ENCODE results near the gene B4GAT1. TPM values are rescaled to one million over a fixed set of nuclear protein-coding genes. Genes with fewer than 3 reads are reported as not detected.
A peak's percentile ranks its signal among the peaks of the same experiment; 100 is the strongest.

The B4GAT1 gene
- total and polyA plus RNA-seq, 2 of the 13 experiments (the other 11 are each of a cell fraction or from before 2014, with no cell fraction given), result 40.4 to 109 TPM

DNA sequence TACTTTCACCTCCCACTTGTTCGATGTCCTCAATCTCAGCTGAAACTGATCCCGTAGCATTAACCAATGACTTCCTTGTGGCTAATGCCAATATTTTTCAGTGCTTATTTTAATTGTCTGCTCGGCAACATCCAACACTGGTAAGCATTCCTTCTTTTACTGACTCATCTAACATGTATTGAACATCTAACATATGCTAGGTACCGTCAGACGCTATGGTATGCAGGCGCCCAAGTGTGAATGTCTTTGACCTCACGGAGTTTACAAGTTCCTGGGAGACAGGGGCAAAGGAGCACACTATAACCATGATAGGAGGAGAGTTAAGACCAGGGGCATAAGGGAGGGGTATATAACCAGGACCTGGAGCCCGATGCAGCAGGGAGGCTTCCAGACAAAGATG is 4.3 kb downstream of the B4GAT1 start (continued):
- TF ChIP-seq ZNF660 (CRISPR knock-in tag; IDR thresholded peaks at IDR 0.05; ENCODE audit: borderline replicate concordance, low read depth) (no peak), SNAPC2 (CRISPR knock-in tag; IDR thresholded peaks at IDR 0.05) (no peak), PLRG1 (conservative IDR thresholded peaks at IDR 0.05) (no peak)
- TF ChIP-seq, protein P1, sequence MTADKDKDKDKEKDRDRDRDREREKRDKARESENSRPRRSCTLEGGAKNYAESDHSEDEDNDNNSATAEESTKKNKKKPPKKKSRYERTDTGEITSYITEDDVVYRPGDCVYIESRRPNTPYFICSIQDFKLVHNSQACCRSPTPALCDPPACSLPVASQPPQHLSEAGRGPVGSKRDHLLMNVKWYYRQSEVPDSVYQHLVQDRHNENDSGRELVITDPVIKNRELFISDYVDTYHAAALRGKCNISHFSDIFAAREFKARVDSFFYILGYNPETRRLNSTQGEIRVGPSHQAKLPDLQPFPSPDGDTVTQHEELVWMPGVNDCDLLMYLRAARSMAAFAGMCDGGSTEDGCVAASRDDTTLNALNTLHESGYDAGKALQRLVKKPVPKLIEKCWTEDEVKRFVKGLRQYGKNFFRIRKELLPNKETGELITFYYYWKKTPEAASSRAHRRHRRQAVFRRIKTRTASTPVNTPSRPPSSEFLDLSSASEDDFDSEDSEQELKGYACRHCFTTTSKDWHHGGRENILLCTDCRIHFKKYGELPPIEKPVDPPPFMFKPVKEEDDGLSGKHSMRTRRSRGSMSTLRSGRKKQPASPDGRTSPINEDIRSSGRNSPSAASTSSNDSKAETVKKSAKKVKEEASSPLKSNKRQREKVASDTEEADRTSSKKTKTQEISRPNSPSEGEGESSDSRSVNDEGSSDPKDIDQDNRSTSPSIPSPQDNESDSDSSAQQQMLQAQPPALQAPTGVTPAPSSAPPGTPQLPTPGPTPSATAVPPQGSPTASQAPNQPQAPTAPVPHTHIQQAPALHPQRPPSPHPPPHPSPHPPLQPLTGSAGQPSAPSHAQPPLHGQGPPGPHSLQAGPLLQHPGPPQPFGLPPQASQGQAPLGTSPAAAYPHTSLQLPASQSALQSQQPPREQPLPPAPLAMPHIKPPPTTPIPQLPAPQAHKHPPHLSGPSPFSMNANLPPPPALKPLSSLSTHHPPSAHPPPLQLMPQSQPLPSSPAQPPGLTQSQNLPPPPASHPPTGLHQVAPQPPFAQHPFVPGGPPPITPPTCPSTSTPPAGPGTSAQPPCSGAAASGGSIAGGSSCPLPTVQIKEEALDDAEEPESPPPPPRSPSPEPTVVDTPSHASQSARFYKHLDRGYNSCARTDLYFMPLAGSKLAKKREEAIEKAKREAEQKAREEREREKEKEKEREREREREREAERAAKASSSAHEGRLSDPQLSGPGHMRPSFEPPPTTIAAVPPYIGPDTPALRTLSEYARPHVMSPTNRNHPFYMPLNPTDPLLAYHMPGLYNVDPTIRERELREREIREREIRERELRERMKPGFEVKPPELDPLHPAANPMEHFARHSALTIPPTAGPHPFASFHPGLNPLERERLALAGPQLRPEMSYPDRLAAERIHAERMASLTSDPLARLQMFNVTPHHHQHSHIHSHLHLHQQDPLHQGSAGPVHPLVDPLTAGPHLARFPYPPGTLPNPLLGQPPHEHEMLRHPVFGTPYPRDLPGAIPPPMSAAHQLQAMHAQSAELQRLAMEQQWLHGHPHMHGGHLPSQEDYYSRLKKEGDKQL (CRISPR knock-in tag; IDR thresholded peaks at IDR 0.05; ENCODE audit: low read depth), result no peak

DNA sequence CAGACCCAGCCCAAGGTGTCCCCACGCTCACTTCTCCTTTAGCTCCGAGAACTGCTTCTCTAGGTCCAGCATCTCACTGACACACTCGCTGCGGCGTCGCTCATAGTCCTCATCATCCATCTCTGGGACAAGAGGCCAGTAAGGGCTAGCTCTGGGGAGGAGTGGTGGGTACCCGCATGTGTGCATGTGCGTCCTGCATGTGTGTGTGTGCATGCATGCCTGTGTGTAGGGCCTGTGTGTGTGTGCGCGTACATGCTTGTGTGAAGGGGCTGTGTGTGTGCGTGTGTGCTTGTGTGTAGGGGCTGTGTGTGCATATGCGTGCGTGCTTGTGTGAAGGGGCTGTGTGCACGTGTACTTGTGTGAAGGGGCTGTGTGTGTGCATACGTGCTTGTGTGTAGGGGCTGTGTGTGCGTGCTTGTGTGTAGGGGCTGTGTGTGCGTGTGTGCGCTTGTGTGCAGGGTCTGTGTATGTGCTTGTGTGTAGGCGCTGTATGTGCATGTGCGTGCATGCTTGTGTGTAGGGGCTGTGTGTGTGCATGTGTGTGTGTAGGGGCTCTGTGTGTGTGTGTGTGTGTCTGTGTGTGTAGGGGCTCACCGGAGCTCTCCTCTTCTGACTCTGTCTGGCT is 5.8 kb downstream of the B4GAT1 start:
- TF ChIP-seq, protein P2, sequence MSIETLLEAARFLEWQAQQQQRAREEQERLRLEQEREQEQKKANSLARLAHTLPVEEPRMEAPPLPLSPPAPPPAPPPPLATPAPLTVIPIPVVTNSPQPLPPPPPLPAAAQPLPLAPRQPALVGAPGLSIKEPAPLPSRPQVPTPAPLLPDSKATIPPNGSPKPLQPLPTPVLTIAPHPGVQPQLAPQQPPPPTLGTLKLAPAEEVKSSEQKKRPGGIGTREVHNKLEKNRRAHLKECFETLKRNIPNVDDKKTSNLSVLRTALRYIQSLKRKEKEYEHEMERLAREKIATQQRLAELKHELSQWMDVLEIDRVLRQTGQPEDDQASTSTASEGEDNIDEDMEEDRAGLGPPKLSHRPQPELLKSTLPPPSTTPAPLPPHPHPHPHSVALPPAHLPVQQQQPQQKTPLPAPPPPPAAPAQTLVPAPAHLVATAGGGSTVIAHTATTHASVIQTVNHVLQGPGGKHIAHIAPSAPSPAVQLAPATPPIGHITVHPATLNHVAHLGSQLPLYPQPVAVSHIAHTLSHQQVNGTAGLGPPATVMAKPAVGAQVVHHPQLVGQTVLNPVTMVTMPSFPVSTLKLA (IDR thresholded peaks at IDR 0.05), result peak; percentile 21; the same call in 1 of the 2 replicates
- no peak for TF ChIP-seq ELF3 (CRISPR knock-in tag; IDR thresholded peaks at IDR 0.05)
- Histone ChIP-seq H3K79me2 (ENCODE audit: insufficient read depth, low read length) (peaks cover 31% of the 10 kb centered on the region), H3K9ac (ENCODE audit: insufficient read depth, low read depth, low read length) (no peak overlapping the region), H2AFZ (ENCODE audit: low read length) (no peak overlapping the region), H3K36me3 (replicated peaks in 1 of 2; ENCODE audit: control insufficient read depth in 1 of 2, insufficient read depth in 2 of 2, low read length in 2 of 2) (peaks cover 19 to 29% of the 10 kb centered on the region in 2 experiments; a peak in 4 of 5 replicates), H3K4me1 (ENCODE audit: insufficient read depth, low read length) (peaks cover 35% of the 10 kb centered on the region), H3K4me2 (ENCODE audit: low read depth, low read length) (no peak overlapping the region), H3K9me3 (ENCODE audit: low read length) (no peaks in the 10 kb centered on the region), H3K4me3 (replicated peaks in 1 of 3; ENCODE audit: insufficient read depth in 1 of 3, low read depth in 2 of 3, low read length in 3 of 3) (no peak overlapping the region), H4K20me1 (ENCODE audit: insufficient read depth, low read length) (no peaks in the 10 kb centered on the region), H3K27ac (ENCODE audit: extremely low read length, insufficient read depth, low read length) (no peak overlapping the region), H3K27me3 (ENCODE audit: control insufficient read depth in 1 of 2, insufficient read depth in 2 of 2, low read length in 2 of 2) (no peaks in the 10 kb centered on the region; a peak in 1 of 5 replicates)
- FAIRE-seq (no peak), DNase-seq (ENCODE audit: low spot score) (no peak), ATAC-seq (no peak)
- ChIA-PET CTCF (ENCODE audit: low intra/inter-chr PET ratio, low total read pairs) (no interaction called here), POLR2A (interaction anchor here (1.3 kb wide), 1 partner anchor 29 kb away, joined by 4 read pairs; no protein-coding TSS in a partner anchor)
- no TSS peak for BruUV-seq (replicated peaks)
- intact Hi-C loops (cut with micrococcal nuclease; ENCODE audit: unreplicated experiment), result no loop called here
- in situ Hi-C loops (cut with HindIII; ENCODE audit: extremely low pct_ligation_motif_present, low pct_unique_long_range_greater_than_20kb), result no loop called here
- 95% methylated on average over 21 of the region's 21 CpGs for WGBS (ENCODE audit: low lambda C conversion rate)
